ENCODE results near the gene CMKLR1.

The CMKLR1 gene

DNA sequence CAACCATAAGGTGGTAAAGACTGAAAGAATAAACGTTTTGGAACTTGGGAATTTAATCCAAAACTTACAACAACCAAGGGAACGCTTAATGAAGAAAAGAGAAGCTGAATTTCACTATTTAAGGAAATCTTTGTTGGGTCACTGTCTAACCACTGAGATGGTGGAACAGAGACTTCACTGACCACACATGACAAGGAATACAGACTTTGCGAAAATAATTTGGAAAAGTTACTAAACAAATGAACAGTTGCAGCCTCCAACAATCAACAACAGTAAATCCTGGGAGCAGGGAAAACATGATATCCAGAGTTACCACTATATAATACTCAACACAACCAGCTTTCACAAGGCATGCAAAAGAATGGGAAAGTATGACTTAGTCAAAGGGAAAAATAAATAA is 79.1 kb downstream of the CMKLR1 start:
- Mint-ChIP-seq H3K4me3 (no peak overlapping the region), H3K27me3 (ENCODE audit: low read depth, poor library complexity) (peaks cover 8% of the 10 kb centered on the region), H3K9me3 (peaks cover 37% of the 10 kb centered on the region), H3K27ac (no peak overlapping the region), H3K36me3 (ENCODE audit: low read depth) (no peaks in the 10 kb centered on the region), H3K4me1 (peaks cover 7% of the 10 kb centered on the region)
- DNase-seq: no peak
- no peak for TF ChIP-seq CTCF (IDR thresholded peaks at IDR 0.05)

- Mint-ChIP-seq H3K9me3 (peaks cover 36% of the 10 kb centered on the region), H3K27me3 (ENCODE audit: low read depth, poor library complexity) (peaks cover 3% of the 10 kb centered on the region), H3K4me1 (peaks cover 29% of the 10 kb centered on the region), H3K4me3 (no peak overlapping the region), H3K36me3 (ENCODE audit: low read depth) (no peaks in the 10 kb centered on the region), H3K27ac (no peak overlapping the region)
- no peak for TF ChIP-seq CTCF (IDR thresholded peaks at IDR 0.05)
- no peak for DNase-seq
These were observed 81.5 kb downstream of the CMKLR1 start for GRCh38 chr12:108257610-108258106.

- no peak overlapping the region for H3K27ac Mint-ChIP-seq
- H3K36me3 Mint-ChIP-seq (ENCODE audit: low read depth): no peaks in the 10 kb centered on the region
- peaks cover 5% of the 10 kb centered on the region for H3K27me3 Mint-ChIP-seq (ENCODE audit: low read depth, poor library complexity)
- H3K9me3 Mint-ChIP-seq: peaks cover 29% of the 10 kb centered on the region
- no peak for TF ChIP-seq CTCF (IDR thresholded peaks at IDR 0.05)
- peaks cover 36% of the 10 kb centered on the region for H3K4me1 Mint-ChIP-seq
- DNase-seq: no peak
- H3K4me3 Mint-ChIP-seq: no peak overlapping the region
These were observed 82.1 kb downstream of the CMKLR1 start for GRCh38 chr12:108257004-108257403.

- H3K27me3 Mint-ChIP-seq (ENCODE audit: low read depth, poor library complexity): peaks cover 10% of the 10 kb centered on the region
- no peak for DNase-seq
- no peak overlapping the region for H3K4me3 Mint-ChIP-seq
- peaks cover 37% of the 10 kb centered on the region for H3K4me1 Mint-ChIP-seq
- peaks cover 12% of the 10 kb centered on the region for H3K9me3 Mint-ChIP-seq
- no peak for TF ChIP-seq CTCF (IDR thresholded peaks at IDR 0.05)
- no peaks in the 10 kb centered on the region for H3K36me3 Mint-ChIP-seq (ENCODE audit: low read depth)
- no peak overlapping the region for H3K27ac Mint-ChIP-seq
These were observed 83.9 kb downstream of the CMKLR1 start for GRCh38 chr12:108255252-108255602.

GRCh38 chr12:108254517-108255251 is 84.4 kb downstream of the CMKLR1 start:
- DNase-seq: no peak
- H3K4me3 Mint-ChIP-seq: no peak overlapping the region
- H3K4me1 Mint-ChIP-seq: peaks cover 37% of the 10 kb centered on the region
- no peak overlapping the region for H3K27ac Mint-ChIP-seq
- peaks cover 15% of the 10 kb centered on the region for H3K27me3 Mint-ChIP-seq (ENCODE audit: low read depth, poor library complexity)
- H3K9me3 Mint-ChIP-seq: peaks cover 6% of the 10 kb centered on the region
- H3K36me3 Mint-ChIP-seq (ENCODE audit: low read depth): no peaks in the 10 kb centered on the region
- no peak for TF ChIP-seq CTCF (IDR thresholded peaks at IDR 0.05)

GRCh38 chr12:108254030-108254429 is 85.1 kb downstream of the CMKLR1 start:
- Mint-ChIP-seq H3K27me3 (ENCODE audit: low read depth, poor library complexity) (peaks cover 15% of the 10 kb centered on the region), H3K4me3 (no peak overlapping the region), H3K9me3 (no peaks in the 10 kb centered on the region), H3K4me1 (peaks cover 37% of the 10 kb centered on the region), H3K27ac (peak overlapping the region; percentile 15), H3K36me3 (ENCODE audit: low read depth) (no peaks in the 10 kb centered on the region)
- TF ChIP-seq CTCF (IDR thresholded peaks at IDR 0.05): no peak
- no peak for DNase-seq
